GM12892 (cell line): ENCODE results near the gene KIFAP3.

Experiments used
- DNase-seq: peaks from one replicate; pipeline ENCODE4 v3.0.0; 2011; ENCODE audit not compliant: insufficient read length
- FAIRE-seq: peaks from 2 replicates; lab custom pipeline; 2011; peaks lifted over from hg19 to GRCh38; lab: Jason Lieb, UNC
- POLR2A ChIP-seq: IDR thresholded peaks from 2 replicates; pipeline ENCODE4 v1.6.1; 2011; ENCODE audit warnings: low read depth, low read length, control low read depth
- POLR2AphosphoS5 ChIP-seq: IDR thresholded peaks from 2 replicates; pipeline ENCODE4 v1.6.1; 2011; ENCODE audit warnings: low read depth, low read length, control low read depth
- TAF1 ChIP-seq: IDR thresholded peaks from 2 replicates; pipeline ENCODE4 v1.6.1; 2011; ENCODE audit warnings: low read depth, mild to moderate bottlenecking, control low read depth, low read length, borderline replicate concordance

Gene KIFAP3

DNA sequence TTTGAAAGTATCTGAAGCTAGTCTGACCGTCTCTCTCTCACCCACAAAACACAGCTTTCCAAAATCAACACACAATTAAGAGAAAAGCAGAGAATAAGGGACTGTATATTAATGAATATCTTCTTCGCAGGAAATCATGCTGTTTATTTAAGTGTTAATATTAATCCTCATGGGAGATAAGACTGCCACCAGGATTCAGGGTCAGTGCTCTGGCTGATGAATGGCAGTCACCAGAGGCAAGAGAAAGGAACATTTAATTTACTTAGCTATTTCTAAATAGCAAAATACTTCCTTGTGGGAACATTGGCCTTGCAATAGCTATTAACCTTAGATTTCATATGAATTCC is 183.0 kb downstream of the KIFAP3 start:
- DNase-seq: no peak
- no peak for FAIRE-seq
- TF ChIP-seq POLR2A (peak; percentile 2; the same call in 1 of the 2 replicates), TAF1 (no peak), POLR2AphosphoS5 (no peak)

DNA sequence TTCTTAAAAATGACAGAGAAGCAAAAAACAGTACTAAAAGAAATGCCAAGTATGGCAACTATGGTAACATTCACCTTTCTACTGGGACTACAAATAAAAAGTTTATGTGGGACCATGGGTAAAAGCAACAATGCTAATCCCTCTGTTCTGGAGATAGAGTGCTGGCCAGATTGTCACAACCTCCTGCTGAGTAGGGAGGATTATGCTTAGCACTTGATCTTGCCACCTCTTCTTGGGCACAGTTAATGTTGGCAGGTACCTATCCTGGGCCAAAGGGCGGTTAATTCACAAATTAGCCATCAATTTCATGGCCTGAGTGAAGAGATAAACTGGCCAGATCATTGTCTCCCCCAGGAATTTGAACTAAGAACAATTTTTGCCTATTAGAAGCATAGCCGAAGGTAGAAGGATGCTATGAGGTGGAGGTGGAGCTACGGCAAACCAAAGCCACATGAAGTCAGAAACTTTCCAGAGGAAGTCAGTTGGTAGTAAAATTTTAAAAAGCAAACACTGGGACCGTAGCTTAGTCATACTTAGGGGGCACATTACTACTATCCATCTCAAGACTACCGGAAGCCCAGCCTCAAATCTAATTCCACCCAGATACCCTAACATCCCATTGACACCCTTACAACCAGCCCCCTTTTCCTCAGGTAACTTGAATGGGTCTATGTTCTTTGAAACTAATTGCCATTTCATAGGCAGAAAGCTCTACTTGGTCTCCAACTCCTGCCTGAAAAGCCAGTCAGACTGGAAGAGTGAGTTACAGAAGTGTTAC is 183.5 kb downstream of the KIFAP3 start:
- TF ChIP-seq POLR2AphosphoS5: no peak
- TF ChIP-seq POLR2A: peak; percentile 39; the same call in 1 of the 2 replicates
- FAIRE-seq: peak; percentile 5
- no peak for DNase-seq

DNA sequence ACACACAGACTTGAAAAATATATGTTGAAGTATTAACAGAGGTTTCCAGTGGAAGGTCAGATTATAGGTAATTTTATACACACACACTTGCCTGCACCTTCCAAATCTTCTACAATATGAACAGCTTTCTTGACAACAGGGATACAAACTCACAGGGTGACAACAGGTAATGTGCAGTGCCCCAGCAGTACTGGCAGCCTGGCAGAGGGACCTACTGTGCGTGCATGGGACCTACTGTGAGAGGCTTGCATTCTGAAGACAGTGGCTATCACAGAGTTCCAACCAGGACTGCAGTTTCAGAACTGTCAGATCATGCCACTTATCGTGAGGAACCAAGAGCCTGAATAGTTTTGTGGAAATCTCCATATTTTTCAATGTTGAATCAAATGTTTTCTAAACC is 184.6 kb downstream of the KIFAP3 start:
- FAIRE-seq (no peak), DNase-seq (no peak)
- TF ChIP-seq POLR2AphosphoS5 (no peak), POLR2A (no peak), TAF1 (no peak)

DNA sequence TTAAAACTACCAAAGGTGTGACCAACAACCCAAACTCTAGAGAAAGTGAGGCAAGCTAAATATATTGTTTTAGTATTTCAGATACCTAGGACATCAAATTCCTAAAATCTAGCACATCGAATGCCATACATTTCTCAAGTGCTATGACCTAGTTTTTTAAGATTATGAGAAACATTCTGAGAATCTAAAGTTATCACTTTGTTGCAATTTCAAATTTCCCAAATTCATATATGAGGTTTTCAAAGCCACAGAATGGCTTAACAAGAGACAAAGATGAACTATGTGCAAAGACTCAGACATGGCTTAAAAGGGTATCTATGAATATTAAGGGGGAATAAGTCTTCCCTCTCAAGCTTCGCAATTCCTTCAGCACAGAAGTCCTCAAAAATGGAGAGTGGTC is 187.6 kb downstream of the KIFAP3 start:
- FAIRE-seq (no peak), DNase-seq (no peak)
- TF ChIP-seq TAF1 (no peak), POLR2AphosphoS5 (no peak), POLR2A (no peak)

DNA sequence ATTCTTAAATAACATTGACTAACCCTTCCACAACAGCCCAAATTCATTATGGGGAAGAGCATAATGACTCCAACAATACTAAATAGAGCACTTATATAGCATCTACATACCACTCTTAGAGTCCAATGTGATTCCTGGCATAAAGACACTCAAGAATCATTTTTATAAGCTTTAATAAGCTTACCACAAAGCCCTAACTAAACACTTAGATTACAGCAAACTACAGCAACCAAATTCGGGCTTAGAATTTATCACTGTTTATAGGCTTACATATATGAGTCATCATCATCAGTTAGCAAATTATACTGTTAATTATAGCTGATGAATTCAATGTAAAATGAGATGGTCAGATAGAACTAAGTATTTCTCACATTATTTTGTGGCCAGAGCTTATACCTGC is 188.1 kb downstream of the KIFAP3 start:
- FAIRE-seq (no peak), DNase-seq (no peak)
- TF ChIP-seq POLR2AphosphoS5 (no peak), TAF1 (no peak), POLR2A (no peak)

DNA sequence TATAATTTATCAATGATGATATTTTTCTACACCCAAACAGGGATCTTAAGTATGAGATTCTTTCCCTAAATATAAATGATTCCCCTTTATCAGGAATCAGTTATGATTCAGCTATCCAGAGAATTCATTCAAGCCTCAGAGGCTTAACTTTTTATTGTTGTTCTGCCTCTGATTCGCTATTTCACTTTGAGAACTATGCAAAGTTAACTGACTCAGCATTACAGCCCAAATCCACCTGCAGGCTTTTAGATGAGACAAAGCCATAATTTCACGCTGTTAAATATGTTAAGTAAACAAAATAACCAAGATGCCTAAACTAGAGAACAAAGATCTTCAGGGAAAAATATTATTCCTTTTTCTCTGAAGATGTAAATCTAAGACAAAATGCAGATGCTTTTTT is 189.3 kb downstream of the KIFAP3 start:
- DNase-seq (no peak), FAIRE-seq (no peak)
- TF ChIP-seq POLR2AphosphoS5 (no peak), POLR2A (no peak), TAF1 (no peak)

DNA sequence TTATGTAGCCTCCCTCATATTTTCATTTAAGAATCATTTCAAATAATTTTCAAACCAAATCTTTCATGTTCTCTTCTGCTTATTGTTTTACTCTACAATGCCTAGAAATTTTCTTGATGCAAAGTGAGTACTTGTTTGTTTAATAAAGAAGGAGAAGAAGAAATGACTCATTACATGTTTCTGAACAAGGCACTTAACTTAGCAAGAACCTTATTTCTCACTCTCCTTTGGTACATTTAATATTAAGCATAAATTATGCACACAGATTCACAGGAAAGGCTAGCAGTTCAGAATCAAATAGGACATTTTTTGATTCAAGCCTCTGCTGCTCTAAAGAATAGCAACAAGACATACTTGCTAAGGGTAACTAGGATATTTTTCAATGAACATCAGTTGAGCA is 189.9 kb downstream of the KIFAP3 start:
- DNase-seq (no peak), FAIRE-seq (no peak)
- TF ChIP-seq TAF1: no peak
- no peak for TF ChIP-seq POLR2A
- TF ChIP-seq POLR2AphosphoS5: no peak

DNA sequence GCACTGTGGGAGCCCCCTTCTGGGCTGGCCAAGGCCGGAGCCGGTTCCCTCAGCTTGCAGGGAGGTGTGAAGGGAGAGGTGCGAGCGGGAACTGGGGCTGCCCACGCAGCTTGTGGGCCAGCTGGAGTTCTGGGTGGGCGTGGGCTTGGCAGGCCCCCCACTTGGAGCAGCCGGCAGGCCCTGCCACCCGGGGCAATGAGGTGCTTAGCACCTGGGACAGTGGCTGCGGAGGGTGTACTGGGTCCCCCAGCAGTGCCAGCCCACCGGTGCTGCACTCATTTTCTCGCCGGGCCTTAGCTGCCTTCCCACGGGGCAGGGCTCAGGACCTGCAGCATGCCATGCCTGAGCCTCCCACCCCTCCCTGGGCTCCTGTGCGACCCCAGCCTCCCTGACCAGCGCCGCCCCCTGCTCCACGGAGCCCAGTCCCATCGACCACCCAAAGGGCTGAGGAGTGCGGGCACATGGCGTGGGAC is 192.4 kb downstream of the KIFAP3 start:
- TF ChIP-seq TAF1 (no peak), POLR2AphosphoS5 (no peak), POLR2A (no peak)
- FAIRE-seq: no peak
- no peak for DNase-seq

DNA sequence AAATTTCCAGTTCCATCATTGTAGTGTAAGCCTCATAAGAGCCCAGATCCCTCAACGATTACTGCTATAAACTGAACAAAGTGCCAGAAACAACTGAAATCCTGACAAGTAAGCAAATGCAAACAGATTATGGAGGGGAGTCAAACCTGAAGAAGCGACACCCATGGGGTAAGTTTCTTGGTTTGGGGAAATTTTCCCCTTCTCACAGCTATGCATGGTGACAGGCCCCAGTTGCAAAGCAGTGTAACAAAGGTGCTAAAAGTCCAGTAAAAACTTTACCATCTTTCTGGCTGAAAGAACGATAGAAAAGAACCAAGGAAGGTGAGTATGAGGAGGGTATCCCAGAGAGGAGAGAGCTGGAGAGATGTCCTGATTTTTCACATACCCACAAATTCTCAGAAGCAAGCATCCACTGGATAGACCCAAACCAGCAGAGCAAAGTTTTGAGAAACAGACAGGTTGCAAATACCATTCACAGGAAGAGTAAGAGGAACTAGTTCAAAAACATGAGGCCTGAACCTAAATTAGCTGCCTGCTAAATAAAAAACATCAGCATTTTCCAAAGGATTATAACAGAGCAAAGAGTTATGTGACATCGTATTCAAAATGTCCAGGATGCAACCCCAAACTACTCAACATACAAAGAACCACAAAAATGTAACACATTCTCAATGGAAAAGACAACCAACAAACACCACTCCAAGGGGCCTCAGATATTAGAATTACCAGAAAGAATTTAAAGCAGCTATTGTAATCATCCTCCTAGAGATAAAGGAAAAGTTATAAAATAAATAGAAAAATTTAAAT is 195.3 kb downstream of the KIFAP3 start:
- no peak for DNase-seq
- TF ChIP-seq POLR2AphosphoS5 (no peak), POLR2A (no peak), TAF1 (no peak)
- FAIRE-seq: peak; percentile 5

DNA sequence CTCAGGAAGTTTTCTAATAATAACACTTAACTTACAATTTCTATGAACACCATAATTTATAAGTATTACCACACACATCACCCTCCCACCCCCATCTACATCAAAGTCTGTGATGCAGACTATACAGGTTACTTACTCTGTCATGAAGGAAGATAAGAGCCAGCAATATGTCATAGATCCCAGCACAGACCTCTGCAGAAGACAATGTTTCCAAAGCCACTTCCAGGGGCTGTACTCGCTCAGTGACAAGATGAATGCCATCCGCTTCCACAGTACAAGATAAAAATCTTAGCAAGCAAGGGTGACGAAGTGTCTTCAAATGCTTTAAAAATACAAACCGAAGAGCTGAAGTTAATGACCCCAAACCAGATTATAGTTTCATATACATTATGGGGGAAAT is 196.0 kb downstream of the KIFAP3 start:
- FAIRE-seq (no peak), DNase-seq (no peak)
- TF ChIP-seq POLR2AphosphoS5 (no peak), POLR2A (no peak), TAF1 (no peak)

DNA sequence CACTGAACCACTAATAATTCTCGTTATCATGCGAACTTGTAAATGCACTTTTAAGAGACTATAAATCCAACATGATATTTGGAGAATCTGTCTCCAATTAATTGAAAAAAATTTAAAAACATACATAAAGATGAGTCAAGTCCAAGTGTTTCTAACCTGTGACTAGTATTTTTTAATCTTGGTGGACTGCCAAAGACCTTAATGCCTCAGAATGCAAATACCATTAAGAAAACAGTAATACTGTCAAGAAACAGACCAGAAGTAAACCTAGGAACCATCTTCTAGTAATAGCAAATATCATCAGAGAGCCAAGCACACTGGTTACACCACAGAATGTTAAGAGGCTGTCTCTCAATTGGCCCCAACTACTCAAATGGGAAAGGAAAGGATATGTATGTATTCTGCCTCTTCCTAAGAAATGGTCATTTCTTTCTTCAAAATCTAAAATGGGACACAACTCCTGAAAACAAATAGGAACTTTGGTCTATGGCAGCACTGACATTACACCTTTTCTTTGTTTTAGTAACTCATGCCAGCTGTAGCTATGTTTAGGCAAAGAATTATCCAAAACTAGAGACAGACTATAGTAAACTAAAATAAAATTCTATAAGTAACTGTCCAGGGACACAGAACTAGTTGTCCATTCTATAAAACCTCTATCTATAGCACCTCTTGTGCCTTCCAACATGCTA is 196.5 kb downstream of the KIFAP3 start:
- no peak for TF ChIP-seq POLR2A
- no peak for TF ChIP-seq POLR2AphosphoS5
- TF ChIP-seq TAF1: no peak
- DNase-seq: no peak
- no peak for FAIRE-seq
